Activated naive CD4-positive, alpha-beta T cell (primary cell): ENCODE results near the gene SUN1.
"Not testable (repeated sequence)": the region's sequence is repeated elsewhere in the genome, so short reads cannot be mapped to it uniquely, and the experiment has no call there.

Experiments
- DNase-seq, 4 experiments: peaks; one replicate each; lab custom pipeline; 2025; lab: John Stamatoyannopoulos, UW

The SUN1 gene

DNA sequence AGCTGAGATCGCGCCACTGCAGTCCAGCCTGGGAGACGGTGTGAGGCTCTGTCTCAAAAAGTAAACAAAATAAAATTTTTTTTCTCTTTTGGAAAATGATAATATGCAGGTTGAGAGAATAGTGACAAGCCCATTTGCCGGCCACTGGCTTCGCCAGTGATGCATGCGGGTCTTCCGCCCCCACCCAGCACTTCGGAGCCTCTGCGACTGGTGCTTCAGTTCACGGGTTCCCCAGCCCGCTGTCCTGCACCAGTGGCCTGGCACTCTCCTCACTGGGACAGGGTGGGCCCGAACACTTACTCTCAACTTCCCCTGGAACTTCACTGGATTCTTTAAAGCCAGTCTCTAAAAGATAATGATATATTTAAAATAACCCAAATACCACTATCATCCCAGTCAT, 2.7 kb downstream of the SUN1 start:
- no peak for DNase-seq

DNA sequence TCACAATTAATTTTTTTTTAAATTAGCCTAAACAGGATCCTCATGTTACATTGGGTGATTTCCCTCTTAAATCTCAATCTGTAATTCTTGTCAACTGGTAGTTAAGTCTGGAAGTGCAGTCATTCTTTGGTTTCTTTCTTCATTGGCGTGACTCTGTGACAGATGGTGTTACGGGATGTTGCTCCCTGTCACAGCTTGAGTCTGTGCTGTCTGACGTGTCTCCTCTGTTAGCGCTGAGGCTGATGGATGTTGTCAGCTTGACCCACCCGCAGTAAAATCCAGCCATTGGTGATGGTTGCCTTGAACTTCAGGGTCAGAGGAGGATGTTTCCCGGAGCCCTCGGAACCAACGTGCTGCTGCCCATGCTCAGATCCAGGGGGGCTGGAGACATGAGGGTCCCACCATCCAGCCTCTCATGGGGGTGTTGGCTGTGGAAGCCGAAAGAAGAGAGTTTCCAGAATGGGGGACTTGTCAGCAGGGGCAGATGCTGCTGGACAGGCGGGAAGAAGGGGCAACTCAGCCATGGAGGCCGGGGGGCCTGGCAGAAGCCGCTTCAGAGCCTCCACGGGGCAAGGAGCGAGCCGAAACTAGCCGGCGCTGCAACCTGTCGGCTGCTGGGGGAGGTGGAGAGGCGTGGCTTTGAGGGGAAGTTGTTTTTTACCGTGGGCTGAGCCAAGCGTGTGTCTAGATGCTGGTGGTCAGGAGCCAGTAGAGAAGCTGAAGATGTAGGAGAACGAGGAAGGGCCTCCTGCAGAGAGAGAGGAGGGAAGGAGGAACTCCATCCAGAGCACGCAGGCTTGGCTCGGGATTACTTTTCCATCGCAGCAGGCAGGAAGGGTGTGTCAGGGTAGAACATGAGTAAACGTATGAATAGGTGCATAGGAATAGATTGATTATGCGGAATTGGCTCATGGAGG, 3.5 kb downstream of the SUN1 start:
- no peak for DNase-seq

DNA sequence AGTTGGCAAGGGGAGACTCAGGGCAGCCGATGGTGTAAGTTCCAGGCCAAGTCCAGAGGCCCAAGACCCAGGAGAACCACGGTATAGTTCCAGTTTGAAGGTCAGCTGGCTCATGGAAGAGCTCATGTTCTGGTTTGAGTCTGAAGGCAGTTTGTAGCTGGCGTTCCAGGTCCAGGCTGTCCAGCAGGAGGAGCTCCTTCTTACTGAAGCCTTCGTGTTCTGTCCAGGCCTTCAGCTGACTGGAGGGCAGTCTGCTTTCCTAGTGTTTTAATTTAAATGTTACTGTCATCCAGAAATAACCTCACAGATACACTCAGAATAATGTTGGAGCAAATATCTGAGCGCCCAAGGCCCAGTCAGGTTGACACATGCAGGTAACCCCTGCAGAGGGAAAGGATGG, 4.2 kb downstream of the SUN1 start:
- no peak for DNase-seq

DNA sequence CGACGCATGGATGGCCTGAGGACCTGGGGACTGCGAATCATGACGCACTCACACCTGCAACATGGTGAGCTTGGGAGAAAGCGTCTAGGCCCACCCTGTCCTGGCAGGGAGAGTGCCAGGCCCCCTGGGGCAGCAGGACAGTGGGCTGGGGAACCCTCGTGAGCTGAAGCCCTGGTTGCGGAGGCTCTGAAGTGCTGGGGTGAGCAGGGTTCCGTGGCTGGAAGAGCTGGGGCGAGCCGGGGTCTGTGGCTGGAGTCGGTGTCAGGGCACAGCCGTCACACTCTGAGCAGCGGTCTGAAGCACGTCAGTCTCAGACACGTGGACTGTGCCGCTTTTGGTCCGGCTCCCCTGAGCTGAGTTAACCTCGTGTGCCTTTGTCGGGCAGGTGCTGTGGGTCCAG, 4.7 kb downstream of the SUN1 start:
- no peak for DNase-seq

DNA sequence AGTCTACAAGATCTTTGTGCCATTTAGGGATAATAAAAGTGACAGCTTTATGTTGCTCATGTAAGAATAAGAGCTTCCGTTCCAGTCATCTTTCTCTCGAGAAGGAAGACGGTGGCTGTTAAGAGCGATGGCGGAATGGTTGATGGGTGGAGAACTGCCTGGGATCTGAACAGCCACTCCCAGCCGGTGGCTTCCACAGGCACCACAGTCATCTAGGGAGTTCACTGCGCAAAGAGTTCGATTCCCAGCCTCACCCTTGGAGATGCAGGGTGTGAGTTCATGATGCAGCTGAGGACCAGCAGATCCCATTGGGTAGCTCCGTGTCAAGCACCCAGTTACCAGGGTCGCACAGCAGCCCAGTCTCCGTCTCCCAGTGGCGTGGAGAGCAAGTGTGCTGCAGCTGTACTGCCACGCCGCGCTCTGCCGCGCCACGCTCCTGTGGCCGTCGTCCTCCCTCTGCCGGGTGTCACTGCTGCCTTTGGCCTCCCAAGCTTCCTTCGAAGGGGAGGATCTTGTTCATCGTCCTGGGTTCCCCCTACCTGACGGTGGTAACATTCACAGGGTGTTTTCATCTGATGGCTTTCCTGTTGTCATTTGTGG, 7.8 kb downstream of the SUN1 start:
- no peak for DNase-seq

DNA sequence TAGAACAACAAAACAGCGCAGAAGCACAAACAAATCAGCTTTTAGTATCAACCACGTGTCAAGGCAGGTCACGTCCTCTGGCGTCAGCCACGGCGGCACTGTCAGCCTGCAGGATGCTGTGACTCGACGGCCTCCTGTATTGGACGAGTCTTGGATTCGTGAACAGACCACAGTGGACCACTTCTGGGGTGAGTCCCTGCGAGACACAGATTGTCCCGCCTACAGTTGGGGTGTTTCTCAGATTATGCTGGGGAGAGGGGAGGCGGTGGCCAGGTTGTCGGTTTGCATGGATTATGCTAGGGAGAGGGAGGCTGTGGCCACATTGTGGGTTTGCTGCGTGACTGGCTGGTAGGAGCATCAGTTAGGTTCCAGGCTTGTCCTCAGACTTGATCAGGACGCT, 9.7 kb downstream of the SUN1 start:
- no peak for DNase-seq

DNA sequence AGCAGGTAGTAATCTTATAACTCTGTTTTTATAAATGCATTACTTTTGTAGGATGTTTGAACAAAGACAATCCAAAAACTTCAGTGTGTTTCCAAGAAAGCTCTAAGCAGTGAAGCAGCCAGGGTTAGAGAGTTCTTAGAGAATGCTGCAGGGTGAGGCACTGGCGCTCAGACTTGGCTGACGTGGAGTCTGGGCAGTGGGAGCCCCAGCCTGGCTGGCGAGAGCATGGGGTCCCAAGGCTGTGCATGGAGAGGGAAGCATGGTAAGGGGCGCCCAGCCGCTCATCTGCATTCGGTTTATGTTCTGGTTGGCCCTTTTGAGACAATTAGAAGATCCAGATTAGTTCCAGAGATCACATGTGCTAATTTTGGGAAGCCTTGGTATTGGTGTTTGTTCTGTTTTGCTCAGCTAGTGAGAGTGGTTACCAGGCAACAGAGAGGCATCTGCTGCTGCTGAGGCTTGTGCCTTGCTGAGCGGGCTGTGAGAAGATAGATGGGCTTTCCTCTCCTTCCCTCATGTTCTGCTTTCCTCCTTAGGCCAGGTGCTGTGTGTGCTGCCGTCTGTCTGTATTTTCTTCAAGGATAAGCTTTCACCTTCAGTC, 10.3 kb downstream of the SUN1 start:
- no peak for DNase-seq

DNA sequence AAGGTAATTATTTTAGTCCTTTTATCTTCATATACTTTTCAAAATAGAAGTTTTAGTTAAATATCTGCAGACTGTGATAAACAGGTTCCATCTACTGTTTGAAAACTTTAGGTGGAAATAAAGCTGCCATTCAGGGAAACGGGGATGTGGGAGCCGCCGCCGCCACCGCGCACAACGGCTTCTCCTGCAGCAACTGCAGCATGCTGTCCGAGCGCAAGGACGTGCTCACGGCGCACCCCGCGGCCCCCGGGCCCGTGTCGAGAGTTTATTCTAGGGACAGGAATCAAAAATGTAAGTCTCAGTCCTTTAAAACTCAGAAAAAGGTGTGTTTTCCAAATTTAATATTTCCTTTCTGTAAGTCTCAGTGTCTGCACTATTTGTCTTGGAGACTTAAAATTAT, 11.0 kb downstream of the SUN1 start:
- DNase-seq = no peak

DNA sequence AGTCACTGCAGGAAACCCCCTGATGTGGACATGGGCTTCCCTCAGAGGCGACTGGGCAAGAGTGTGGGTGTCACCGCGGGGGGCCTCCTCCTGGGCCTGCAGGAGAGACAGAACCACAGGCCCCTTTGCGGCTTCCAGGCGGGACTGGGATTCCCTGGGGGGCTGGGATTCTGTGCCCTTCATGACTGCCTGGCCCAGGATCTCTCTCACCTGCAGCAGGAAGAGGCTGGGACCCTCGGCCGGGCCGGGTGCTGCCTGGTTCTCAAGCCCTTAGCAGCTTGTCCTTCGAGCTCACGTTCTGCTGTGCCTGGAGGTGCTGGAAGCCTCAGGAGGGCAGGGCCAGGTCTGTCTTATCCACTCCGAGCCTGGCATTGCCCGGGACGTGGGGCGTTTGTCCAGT, 11.8 kb downstream of the SUN1 start:
- DNase-seq = no peak

DNA sequence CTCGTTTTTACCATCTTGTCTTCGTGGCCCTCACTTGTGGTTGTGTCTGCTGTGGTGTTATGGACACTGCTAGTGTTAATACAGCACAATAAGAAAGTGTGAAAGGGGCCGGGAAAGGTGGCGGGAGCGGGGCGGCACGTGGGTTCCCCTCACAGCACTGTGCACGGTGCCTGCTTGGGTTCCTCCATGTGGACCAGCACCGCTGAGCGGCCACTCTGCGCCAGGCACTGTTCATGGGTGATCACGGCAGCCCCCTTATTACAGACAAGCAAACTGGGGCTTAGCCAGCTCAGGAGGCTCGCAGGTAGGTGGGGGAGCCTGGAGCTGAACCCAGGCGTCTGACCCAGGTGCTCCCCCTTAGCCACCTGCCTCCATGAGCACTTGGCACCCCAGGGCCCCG, 12.2 kb downstream of the SUN1 start:
- no peak for DNase-seq

DNA sequence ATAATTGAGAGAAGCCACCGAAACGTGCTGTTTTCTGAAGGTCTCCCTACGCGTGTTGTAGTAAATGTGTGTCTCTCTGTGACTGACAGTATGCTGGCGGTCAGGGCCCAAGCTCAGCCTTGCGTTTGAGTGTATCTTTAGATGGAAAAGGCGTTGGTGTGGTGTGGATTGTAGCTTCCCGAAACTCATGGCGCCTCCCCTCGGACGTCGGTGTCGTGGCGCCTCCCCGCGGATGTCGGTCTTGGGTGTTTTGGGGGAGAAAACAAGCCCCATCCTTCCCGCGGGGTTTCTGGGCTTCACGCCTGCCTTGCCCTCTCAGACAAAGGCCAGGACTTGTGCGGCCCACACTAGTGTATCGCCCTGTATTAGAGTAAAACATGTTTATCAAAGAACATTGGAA, 12.8 kb downstream of the SUN1 start:
- no peak for DNase-seq

DNA sequence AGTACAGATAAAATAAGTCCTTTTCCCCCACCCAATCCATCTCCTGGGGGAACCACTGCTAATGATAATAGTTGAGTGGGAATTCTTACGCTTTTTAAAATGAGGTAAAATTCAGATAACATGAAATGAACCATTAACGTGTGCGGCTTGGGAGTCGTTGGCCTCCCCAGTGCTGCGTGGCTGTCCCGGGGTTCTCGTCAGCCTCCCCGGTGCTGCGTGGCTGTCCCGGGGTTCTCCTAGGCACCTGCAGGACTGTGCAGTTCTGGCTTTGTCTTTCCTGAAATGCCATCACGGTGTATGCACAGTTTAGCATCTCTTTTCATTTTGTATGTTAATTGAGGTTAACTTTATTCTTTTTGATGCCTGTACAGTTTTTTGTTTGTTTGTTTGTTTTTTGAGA, 13.5 kb downstream of the SUN1 start:
- DNase-seq = no peak

DNA sequence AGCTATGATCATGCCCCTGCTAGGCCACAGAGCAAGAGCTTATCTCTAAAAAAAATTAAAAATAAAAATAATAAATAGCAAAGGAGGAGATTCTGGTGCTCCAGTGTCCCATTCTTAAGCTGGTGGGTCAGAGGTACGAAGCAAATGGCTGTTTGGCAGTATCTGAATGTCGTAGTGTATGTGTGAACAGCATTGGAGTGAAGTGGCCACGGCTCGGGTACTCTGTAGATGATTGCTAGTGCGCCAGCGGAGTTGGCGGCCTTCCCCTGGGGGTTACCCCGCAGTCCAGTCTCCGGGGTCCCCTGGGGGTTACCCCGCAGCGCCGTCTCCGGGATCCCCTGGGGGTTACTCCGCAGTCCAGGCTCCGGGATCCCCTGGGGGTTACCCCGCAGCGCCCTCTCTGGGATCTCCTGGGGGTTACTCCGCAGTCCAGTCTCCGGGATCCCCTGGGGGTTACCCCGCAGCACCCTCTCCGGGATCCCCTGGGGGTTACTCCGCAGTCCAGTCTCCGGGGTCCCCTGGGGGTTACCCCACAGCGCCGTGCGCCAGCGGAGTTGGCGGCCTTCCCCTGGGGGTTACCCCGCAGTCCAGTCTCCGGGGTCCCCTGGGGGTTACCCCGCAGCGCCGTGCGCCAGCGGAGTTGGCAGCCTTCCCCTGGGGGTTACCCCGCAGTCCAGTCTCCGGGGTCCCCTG, 14.8 kb downstream of the SUN1 start:
- DNase-seq = not testable (repeated sequence)

DNA sequence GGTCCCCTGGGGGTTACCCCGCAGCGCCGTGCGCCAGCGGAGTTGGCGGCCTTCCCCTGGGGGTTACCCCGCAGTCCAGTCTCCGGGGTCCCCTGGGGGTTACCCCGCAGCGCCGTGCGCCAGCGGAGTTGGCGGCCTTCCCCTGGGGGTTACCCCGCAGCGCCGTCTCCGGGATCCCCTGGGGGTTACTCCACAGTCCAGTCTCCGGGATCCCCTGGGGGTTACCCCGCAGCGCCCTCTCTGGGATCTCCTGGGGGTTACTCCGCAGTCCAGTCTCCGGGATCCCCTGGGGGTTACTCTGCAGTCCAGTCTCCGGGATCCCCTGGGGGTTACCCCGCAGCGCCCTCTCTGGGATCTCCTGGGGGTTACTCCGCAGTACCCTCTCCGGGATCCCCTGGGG, 15.5 kb downstream of the SUN1 start:
- DNase-seq = not testable (repeated sequence)

DNA sequence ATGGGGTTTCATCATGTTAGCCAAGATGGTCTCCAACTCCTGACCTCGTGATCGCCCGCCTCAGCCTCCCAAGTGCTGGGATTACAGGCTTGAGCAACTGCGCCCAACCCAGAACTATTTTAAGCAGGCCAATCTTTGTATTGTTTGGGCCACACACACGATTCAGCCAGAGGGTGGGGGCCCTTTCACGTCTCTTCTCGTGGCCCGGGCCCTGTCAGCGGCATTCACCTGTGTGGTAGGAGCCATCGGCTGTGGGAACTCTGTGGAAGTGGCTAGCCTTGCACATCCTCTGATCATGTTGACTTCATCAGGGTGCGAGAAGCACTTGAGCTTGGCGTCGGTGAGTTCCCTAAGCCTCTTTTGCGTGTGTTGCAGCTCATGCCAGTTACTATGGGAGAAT, 16.9 kb downstream of the SUN1 start:
- DNase-seq = no peak

DNA sequence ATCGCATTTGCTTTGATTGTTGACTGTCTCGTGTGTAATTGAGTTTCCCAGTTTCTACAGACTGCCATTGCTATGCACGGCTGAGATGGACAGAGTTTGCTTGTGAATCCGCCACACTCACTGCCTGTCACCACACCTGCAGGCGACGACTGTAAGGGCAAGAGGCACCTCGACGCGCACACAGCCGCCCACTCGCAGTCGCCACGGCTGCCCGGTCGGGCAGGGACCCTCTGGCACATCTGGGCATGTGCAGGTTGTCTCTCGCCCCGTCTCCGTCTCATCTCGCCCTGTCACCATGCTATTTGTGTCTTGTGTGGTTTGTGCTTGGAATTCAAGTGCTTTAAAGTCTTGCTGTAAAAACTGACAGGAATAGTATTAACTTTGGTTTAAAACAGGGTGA, 17.5 kb downstream of the SUN1 start:
- no peak for DNase-seq

DNA sequence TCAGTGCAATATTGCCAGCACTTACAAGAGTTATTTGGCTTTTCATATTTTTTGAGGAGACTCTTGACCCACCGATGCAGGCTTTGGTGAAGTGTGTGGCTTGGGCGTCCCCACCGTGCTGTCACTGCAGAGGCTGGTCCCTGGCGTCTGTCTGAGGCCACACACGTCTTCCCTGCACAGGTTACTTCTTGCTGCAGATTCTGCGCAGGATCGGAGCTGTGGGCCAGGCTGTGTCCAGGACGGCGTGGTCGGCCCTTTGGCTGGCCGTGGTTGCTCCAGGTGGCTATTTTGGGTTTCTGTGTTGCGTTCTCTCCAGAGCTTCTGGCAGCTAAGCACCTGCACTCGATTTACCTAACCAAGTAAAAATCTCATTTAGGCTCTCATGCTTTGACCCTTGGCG, 18.9 kb downstream of the SUN1 start:
- no peak for DNase-seq

DNA sequence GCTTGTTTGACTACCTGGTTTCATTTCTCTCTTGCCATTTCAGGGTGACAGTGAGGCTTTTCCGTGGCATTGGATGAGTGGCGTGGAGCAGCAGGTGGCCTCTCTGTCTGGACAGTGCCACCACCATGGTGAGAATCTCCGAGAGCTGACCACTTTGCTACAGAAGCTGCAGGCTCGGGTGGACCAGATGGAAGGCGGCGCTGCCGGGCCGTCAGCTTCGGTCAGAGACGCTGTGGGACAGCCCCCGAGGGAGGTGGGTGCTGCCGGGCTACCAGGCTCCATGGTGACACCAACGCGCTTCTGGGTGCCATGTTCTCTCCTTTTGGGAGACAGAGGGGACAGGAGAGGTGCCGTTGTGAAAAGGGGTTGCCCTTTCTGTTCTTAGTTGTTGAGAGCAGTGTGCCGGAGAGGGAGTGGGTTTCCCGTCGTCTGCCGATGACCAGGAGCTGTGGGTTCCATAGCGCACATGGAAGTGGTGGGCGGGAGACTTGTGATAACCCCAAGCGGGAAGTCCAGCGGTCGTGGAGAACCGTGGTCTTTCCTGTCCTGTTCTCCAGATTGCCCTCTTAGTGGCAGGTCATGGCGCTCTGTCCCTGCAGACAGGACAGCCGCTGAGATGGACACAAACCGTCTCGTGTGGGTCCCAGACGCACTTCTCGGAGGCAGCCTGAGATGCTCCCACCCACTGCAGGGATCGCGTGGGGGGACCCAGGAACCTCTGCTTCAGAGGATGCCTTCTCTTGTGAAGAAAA, 21.3 kb downstream of the SUN1 start:
- DNase-seq = no peak

DNA sequence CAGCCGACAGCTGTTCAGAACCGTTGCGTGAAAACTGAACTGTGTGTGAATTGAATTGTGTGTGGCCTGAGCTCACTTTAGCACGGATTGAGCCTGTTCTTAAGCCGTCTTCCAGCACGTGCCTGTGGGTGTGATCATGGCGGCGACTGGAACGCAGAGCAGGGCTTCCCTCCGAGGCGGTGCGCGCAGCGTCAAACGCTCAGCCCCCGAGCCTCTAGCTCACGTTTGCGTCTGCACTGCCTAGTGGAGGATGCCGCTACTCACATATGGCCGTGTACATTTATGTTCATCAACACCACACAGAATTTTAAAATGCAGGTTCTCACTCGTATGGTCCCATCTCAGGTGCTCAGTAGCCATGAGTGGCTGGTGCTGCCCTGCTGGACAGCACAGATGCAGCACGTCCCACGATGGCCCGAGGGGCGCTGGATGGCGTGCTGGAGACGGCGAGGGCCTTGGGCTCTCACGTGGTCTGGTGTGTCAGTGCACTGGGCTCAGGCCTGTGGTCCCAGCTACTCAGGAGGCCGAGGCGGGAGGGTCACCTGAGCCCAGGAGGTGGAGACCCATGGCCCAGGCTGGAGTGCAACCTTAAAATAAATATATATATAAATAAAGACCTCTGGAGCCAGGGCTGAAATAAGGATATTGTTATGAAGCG, 22.0 kb downstream of the SUN1 start:
- no peak for DNase-seq

DNA sequence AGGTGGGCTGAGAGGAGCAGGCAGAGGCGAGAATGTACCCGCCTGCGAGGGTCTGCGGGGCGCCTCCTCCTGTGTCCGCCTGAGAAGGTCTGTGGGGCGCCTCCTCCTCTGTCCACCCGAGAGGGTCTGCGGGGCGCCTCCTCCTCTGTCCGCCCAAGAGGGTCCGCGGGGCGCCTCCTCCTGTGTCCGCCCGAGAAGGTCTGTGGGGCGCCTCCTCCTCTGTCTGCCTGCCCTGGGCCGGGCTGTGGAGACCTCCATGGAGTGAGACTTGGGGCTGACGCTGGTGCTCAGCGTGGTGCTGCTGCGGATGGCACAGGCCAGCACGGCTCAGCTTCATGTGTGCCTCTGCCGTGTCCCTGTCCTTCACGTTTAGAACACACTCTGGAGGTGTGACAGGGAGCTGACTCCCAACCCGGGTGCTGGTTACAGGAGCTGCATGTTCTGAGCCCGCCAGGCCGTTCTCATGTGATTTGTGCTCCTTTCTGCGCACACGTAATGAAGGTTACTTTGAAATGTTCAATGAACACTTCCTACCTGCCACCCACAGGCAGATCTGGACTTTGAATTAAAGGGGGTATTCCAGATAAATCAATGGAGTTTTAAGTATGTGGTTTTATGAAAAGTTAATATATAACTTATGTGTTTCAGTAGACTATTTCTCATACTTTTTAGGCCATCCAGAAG, 23.6 kb downstream of the SUN1 start:
- no peak for DNase-seq
